Keratinocyte (primary cell): ENCODE results near the gene CDKAL1. TPM values are rescaled to one million over a fixed set of nuclear protein-coding genes. Genes with fewer than 3 reads are reported as not detected.
A peak's percentile ranks its signal among the peaks of the same experiment; 100 is the strongest.

Experiments
- DNase-seq: peaks from one replicate; pipeline ENCODE4 v3.0.0-alpha.2; 2011; ENCODE audit warnings: low read depth, missing footprints, low spot score
- FAIRE-seq: peaks from 2 replicates; lab custom pipeline; 2011; peaks lifted over from hg19 to GRCh38; lab: Jason Lieb, UNC
- H2AFZ ChIP-seq: 2 replicates; pipeline ENCODE4 v1.6.0; 2012; ENCODE audit warnings: low read length, control low read depth, inconsistent platforms; ENCODE audit not compliant: control insufficient read depth
- H3K27ac ChIP-seq: 2 replicates; pipeline ENCODE4 v1.5.1; 2011; ENCODE audit warnings: low read length; ENCODE audit not compliant: control insufficient read depth, insufficient read depth
- H3K27me3 ChIP-seq: 3 replicates; pipeline ENCODE4 v1.6.0; 2011; ENCODE audit warnings: low read length; ENCODE audit not compliant: control insufficient read depth, insufficient read depth; ENCODE audit errors: extremely low read depth
- H3K36me3 ChIP-seq, 2 experiments: 2 replicates in 1 of 2; 3 replicates in 1 of 2; pipeline ENCODE4 v1.5.1; 2011; ENCODE audit warnings: low read length in 2 of 2, mild to moderate bottlenecking in 1 of 2; ENCODE audit not compliant: control insufficient read depth in 2 of 2, insufficient read depth in 2 of 2; ENCODE audit errors: extremely low read depth in 1 of 2
- H3K4me1 ChIP-seq: 3 replicates; pipeline ENCODE4 v1.5.1; 2011; ENCODE audit warnings: low read length; ENCODE audit not compliant: control insufficient read depth, insufficient read depth; ENCODE audit errors: extremely low read depth
- H3K4me2 ChIP-seq: 3 replicates; pipeline ENCODE4 v1.6.0; 2011; ENCODE audit warnings: low read depth, low read length; ENCODE audit not compliant: control insufficient read depth, insufficient read depth; ENCODE audit errors: extremely low read depth
- H3K4me3 ChIP-seq, 3 experiments: fragments of 200-600 bp in 1 of 3; sonication (generic) in 1 of 3; 2 replicates in 2 of 3; 3 replicates in 1 of 3; pipeline ENCODE4 v1.5.1; 2011 to 2016; ENCODE audit warnings: low read length in 3 of 3, mild to moderate bottlenecking in 3 of 3, control low read depth in 2 of 3, inconsistent platforms in 1 of 3, low read depth in 1 of 3, mixed read lengths in 1 of 3, mixed run types in 1 of 3, moderate library complexity in 1 of 3; ENCODE audit not compliant: control insufficient read depth in 2 of 3, insufficient read depth in 2 of 3; ENCODE audit errors: extremely low read depth in 1 of 3
- H3K79me2 ChIP-seq: 2 replicates; pipeline ENCODE4 v1.6.0; 2012; ENCODE audit warnings: low read length; ENCODE audit not compliant: control insufficient read depth, insufficient read depth
- H3K9ac ChIP-seq: 3 replicates; pipeline ENCODE4 v1.6.0; 2011; ENCODE audit warnings: low read length; ENCODE audit not compliant: control insufficient read depth, insufficient read depth; ENCODE audit errors: extremely low read depth
- H3K9me1 ChIP-seq: 3 replicates; pipeline ENCODE4 v1.6.0; 2011; ENCODE audit warnings: low read length; ENCODE audit not compliant: control insufficient read depth, insufficient read depth; ENCODE audit errors: extremely low read depth
- H3K9me3 ChIP-seq: 2 replicates; pipeline ENCODE4 v1.5.1; 2012; ENCODE audit warnings: low read depth, low read length; ENCODE audit not compliant: control insufficient read depth
- H4K20me1 ChIP-seq: 3 replicates; pipeline ENCODE4 v1.6.0; 2011; ENCODE audit warnings: low read length; ENCODE audit not compliant: control insufficient read depth, insufficient read depth; ENCODE audit errors: extremely low read depth
- CTCF ChIP-seq, 3 experiments: IDR thresholded peaks in 1 of 3; conservative IDR thresholded peaks in 1 of 3; optimal IDR thresholded peaks in 1 of 3; 2 replicates in 2 of 3; 3 replicates in 1 of 3; pipeline versions ENCODE3 to v1.5.1; 2011; ENCODE audit warnings: low read length in 3 of 3, mild to moderate bottlenecking in 3 of 3, moderate library complexity in 2 of 3, control low read depth in 1 of 3, inconsistent platforms in 1 of 3; ENCODE audit not compliant: insufficient read depth in 2 of 3; ENCODE audit errors: extremely low read depth in 1 of 3
- EZH2 ChIP-seq: IDR thresholded peaks from one replicate; pipeline ENCODE4 v1.6.1; 2012; ENCODE audit warnings: inconsistent platforms, mild to moderate bottlenecking, low read length, moderate library complexity
- dilution Hi-C: fragments of 300-500 bp; cut with MboI; formaldehyde crosslinking; loops from one replicate; pipeline ENCODE4 v1.7.0; 2020; ENCODE audit warnings: low sequenced_read_pairs; ENCODE audit not compliant: extremely low pct_ligation_motif_present
- polyA plus RNA-seq, 5 experiments: library from polyadenylated mRNA; depleted of rRNA in 3 of 5; stranded (reverse) in 3 of 5; stranded (forward) in 1 of 5; unstranded in 1 of 5; fragments of >200 nt; gene quantifications; 1 replicate in 1 of 5; 2 replicates in 3 of 5; 3 replicates in 1 of 5; pipeline versions ENCODE4 v1.2.1 to v1.2.3, GENCODE V29; 2011 to 2012; ENCODE audit warnings: missing spikeins in 2 of 5, low read depth in 1 of 5, low replicate concordance in 1 of 5

Gene CDKAL1
- polyA plus RNA-seq, 1 donor (not counting 4 experiments of a cell fraction or from before 2014, with no cell fraction given): 5.6 TPM

GRCh38 chr6:20704325-20705025 is 170.2 kb downstream of the CDKAL1 start:
- DNase-seq (no peak), FAIRE-seq (no peak)
- H3K9me1 ChIP-seq: no peaks in the 10 kb centered on the region
- peaks cover 11% of the 10 kb centered on the region for H3K4me1 ChIP-seq
- H3K4me2 ChIP-seq: peak overlapping the region; percentile 58
- TF ChIP-seq EZH2 (no peak), CTCF (optimal IDR thresholded peaks at IDR 0.05 in 1 of 3, IDR thresholded peaks at IDR 0.05 in 1 of 3, conservative IDR thresholded peaks at IDR 0.05 in 1 of 3; ENCODE audit: extremely low read depth in 1 of 3, insufficient read depth in 2 of 3, low read length in 3 of 3) (no peak)
- no peaks in the 10 kb centered on the region for H3K9me3 ChIP-seq
- H3K79me2 ChIP-seq: no peaks in the 10 kb centered on the region
- H3K4me3 ChIP-seq: no peak overlapping the region
- H2AFZ ChIP-seq: no peak overlapping the region
- no peak overlapping the region for H3K27ac ChIP-seq
- H3K36me3 ChIP-seq: no peaks in the 10 kb centered on the region
- no peak overlapping the region for H3K9ac ChIP-seq
- dilution Hi-C loops: no loop called here
- no peaks in the 10 kb centered on the region for H3K27me3 ChIP-seq
- H4K20me1 ChIP-seq: no peaks in the 10 kb centered on the region

- H3K27me3 ChIP-seq: no peaks in the 10 kb centered on the region
- FAIRE-seq (no peak), DNase-seq (no peak)
- no peak overlapping the region for H3K27ac ChIP-seq
- no peaks in the 10 kb centered on the region for H3K36me3 ChIP-seq
- dilution Hi-C loops: no loop called here
- H3K9me3 ChIP-seq: no peaks in the 10 kb centered on the region
- peaks cover 5% of the 10 kb centered on the region for H3K4me1 ChIP-seq
- no peak overlapping the region for H3K9ac ChIP-seq
- no peaks in the 10 kb centered on the region for H3K9me1 ChIP-seq
- TF ChIP-seq EZH2: no peak
- TF ChIP-seq CTCF (optimal IDR thresholded peaks at IDR 0.05 in 1 of 3, IDR thresholded peaks at IDR 0.05 in 1 of 3, conservative IDR thresholded peaks at IDR 0.05 in 1 of 3; ENCODE audit: extremely low read depth in 1 of 3, insufficient read depth in 2 of 3, low read length in 3 of 3): no peak
- no peak overlapping the region for H3K4me3 ChIP-seq
- H3K79me2 ChIP-seq: no peaks in the 10 kb centered on the region
- no peak overlapping the region for H3K4me2 ChIP-seq
- no peaks in the 10 kb centered on the region for H4K20me1 ChIP-seq
- no peak overlapping the region for H2AFZ ChIP-seq
Measured at GRCh38 chr6:20705741-20706140, 171.5 kb downstream of the CDKAL1 start.
